Spleen (tissue), 7 donors: ENCODE measurements around the gene PDGFD.

ENCODE experiments used
- POLR2A ChIP-seq, 3 donors: fragments of 450-650 bp; IDR thresholded peaks; one replicate each; pipeline ENCODE4 v1.5.1; 2017; ENCODE audit warnings: antibody characterized with exemption in 3 of 3, mild to moderate bottlenecking in 1 of 3
- POLR2AphosphoS5 ChIP-seq, 3 donors: sonication (generic); formaldehyde crosslinking; IDR thresholded peaks; one replicate each; pipeline ENCODE4 v1.5.1; 2017; ENCODE audit warnings: antibody characterized with exemption in 3 of 3
- TF ChIP-seq, protein P1 (sequence below), 11 experiments: fragments of 200-600 bp in 7 of 11; fragments of 450-650 bp in 4 of 11; sonication (generic) in 4 of 11; IDR thresholded peaks in 8 of 11; conservative IDR thresholded peaks in 3 of 11; 1 replicate in 7 of 11; 2 replicates in 4 of 11; pipeline versions ENCODE4 v1.4.0 to v1.8.0; 2016 to 2021; ENCODE audit warnings: antibody characterized with exemption in 11 of 11, inconsistent platforms in 4 of 11, mild to moderate bottlenecking in 1 of 11
- donor health status: DM: no; HTN: no; CAD: no; lungs with moderate emphysema.
- donor health status: DM: no; HTN: no; CAD: no.
- donor health status: DM: no; HTN: no; CAD: no.

DNA sequence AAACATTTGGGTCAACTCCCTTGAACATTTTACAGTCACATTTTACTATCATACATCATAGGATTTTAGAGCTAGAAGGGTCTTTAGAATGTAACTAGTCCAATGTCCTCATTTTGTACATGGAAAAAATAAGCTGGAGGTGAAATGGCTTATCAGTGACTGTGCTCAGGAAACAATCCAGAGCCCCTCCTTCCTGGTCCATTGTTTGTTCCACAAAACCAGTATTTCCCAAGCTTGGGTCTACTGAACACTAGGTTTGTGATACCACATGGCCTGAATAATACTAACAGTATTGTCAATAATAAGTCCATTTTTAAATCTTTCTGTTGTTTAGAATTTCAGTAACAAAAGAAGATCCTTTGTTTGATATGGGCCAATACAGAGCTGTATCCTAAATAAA is 27.1 kb downstream of the PDGFD start:
- TF ChIP-seq POLR2A (IDR thresholded peaks at IDR 0.05) (no peak), POLR2AphosphoS5 (IDR thresholded peaks at IDR 0.05) (no peak)
- TF ChIP-seq, protein P1, sequence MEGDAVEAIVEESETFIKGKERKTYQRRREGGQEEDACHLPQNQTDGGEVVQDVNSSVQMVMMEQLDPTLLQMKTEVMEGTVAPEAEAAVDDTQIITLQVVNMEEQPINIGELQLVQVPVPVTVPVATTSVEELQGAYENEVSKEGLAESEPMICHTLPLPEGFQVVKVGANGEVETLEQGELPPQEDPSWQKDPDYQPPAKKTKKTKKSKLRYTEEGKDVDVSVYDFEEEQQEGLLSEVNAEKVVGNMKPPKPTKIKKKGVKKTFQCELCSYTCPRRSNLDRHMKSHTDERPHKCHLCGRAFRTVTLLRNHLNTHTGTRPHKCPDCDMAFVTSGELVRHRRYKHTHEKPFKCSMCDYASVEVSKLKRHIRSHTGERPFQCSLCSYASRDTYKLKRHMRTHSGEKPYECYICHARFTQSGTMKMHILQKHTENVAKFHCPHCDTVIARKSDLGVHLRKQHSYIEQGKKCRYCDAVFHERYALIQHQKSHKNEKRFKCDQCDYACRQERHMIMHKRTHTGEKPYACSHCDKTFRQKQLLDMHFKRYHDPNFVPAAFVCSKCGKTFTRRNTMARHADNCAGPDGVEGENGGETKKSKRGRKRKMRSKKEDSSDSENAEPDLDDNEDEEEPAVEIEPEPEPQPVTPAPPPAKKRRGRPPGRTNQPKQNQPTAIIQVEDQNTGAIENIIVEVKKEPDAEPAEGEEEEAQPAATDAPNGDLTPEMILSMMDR (IDR thresholded peaks at IDR 0.05 in 8 of 11, conservative IDR thresholded peaks at IDR 0.05 in 3 of 11), result no peak
